ENCODE measurements around the gene RAB3B. TPM values are rescaled to one million over a fixed set of nuclear protein-coding genes. Genes with fewer than 3 reads are reported as not detected.
A peak's percentile ranks its signal among the peaks of the same experiment; 100 is the strongest.

Gene RAB3B
- polyA plus RNA-seq, 6 donors from 2014 or later, result not detected

- ATAC-seq (ENCODE audit: low read depth in 2 of 2) (no peak), DNase-seq (no peak)
- Mint-ChIP-seq H3K27ac (peak overlapping the region in 1 of 6 donors; percentile 8), H3K9me3 (no peaks in the 10 kb centered on the region), H3K4me1 (no peaks in the 10 kb centered on the region), H3K27me3 (peaks cover 38 to 49% (median 47%) of the 10 kb centered on the region in 3 donors), H3K4me3 (no peak overlapping the region), H3K36me3 (no peaks in the 10 kb centered on the region)
Measured at GRCh38 chr1:51916587-51917405, 73.7 kb downstream of the RAB3B start.

- Mint-ChIP-seq H3K4me3 (no peak overlapping the region), H3K36me3 (no peaks in the 10 kb centered on the region), H3K9me3 (no peaks in the 10 kb centered on the region), H3K27ac (no peak overlapping the region), H3K4me1 (no peaks in the 10 kb centered on the region), H3K27me3 (peaks cover 38 to 51% (median 38%) of the 10 kb centered on the region in 3 donors)
- ATAC-seq (ENCODE audit: low read depth in 2 of 2) (no peak), DNase-seq (no peak)
Measured at GRCh38 chr1:51915951-51916350, 74.5 kb downstream of the RAB3B start.

- Mint-ChIP-seq H3K4me3 (no peak overlapping the region), H3K27ac (no peak overlapping the region), H3K36me3 (no peaks in the 10 kb centered on the region), H3K9me3 (peaks cover 0 to 1% (median 0%) of the 10 kb centered on the region in 7 donors), H3K27me3 (peaks cover 18 to 30% (median 29%) of the 10 kb centered on the region in 3 donors), H3K4me1 (peaks cover 7 to 11% (median 7%) of the 10 kb centered on the region in 3 donors)
- ATAC-seq (ENCODE audit: low read depth in 2 of 2) (no peak), DNase-seq (no peak)
Measured at GRCh38 chr1:51912881-51913280, 77.6 kb downstream of the RAB3B start.

GRCh38 chr1:51910221-51911000 lies 80.1 kb downstream of the RAB3B start:
- H3K27me3 Mint-ChIP-seq, result peaks cover 17 to 34% (median 24%) of the 10 kb centered on the region in 3 donors
- H3K4me3 Mint-ChIP-seq, result no peak overlapping the region
- peaks cover 0 to 6% (median 4%) of the 10 kb centered on the region in 7 donors for H3K9me3 Mint-ChIP-seq
- ATAC-seq (ENCODE audit: low read depth in 2 of 2) (no peak), DNase-seq (no peak)
- peak overlapping the region in 1 of 6 donors; percentile 61 for H3K27ac Mint-ChIP-seq
- H3K4me1 Mint-ChIP-seq, result peaks cover 15 to 20% (median 17%) of the 10 kb centered on the region in 3 donors
- H3K36me3 Mint-ChIP-seq, result peaks cover 0 to 8% of the 10 kb centered on the region in 2 donors

- peaks cover 15 to 20% (median 17%) of the 10 kb centered on the region in 3 donors for H3K4me1 Mint-ChIP-seq
- peak overlapping the region in 4 of 6 donors; percentile 9 to 84 (median 33) for H3K27ac Mint-ChIP-seq
- H3K27me3 Mint-ChIP-seq, result peaks cover 14 to 34% (median 15%) of the 10 kb centered on the region in 3 donors
- H3K9me3 Mint-ChIP-seq, result peaks cover 0 to 6% (median 4%) of the 10 kb centered on the region in 7 donors
- no peak overlapping the region for H3K4me3 Mint-ChIP-seq
- ATAC-seq (ENCODE audit: low read depth in 2 of 2), result peak; percentile 64 to 81
- H3K36me3 Mint-ChIP-seq, result peaks cover 0 to 8% of the 10 kb centered on the region in 2 donors
- peak; percentile 16 for DNase-seq
Measured at GRCh38 chr1:51908499-51908898, 82.0 kb downstream of the RAB3B start.

- Mint-ChIP-seq H3K27ac (peak overlapping the region in 4 of 6 donors; percentile 40 to 88 (median 83)), H3K36me3 (peaks cover 0 to 8% of the 10 kb centered on the region in 2 donors), H3K9me3 (peaks cover 0 to 6% (median 4%) of the 10 kb centered on the region in 7 donors), H3K27me3 (peaks cover 11 to 28% (median 17%) of the 10 kb centered on the region in 3 donors), H3K4me3 (peak overlapping the region in 2 of 8 donors; percentile 41 to 72), H3K4me1 (peaks cover 15 to 20% (median 17%) of the 10 kb centered on the region in 3 donors)
- no peak for DNase-seq
- ATAC-seq (ENCODE audit: low read depth in 2 of 2), result peak in 1 of 2 donors; percentile 21
Measured at GRCh38 chr1:51907079-51907702, 83.3 kb downstream of the RAB3B start.

DNA sequence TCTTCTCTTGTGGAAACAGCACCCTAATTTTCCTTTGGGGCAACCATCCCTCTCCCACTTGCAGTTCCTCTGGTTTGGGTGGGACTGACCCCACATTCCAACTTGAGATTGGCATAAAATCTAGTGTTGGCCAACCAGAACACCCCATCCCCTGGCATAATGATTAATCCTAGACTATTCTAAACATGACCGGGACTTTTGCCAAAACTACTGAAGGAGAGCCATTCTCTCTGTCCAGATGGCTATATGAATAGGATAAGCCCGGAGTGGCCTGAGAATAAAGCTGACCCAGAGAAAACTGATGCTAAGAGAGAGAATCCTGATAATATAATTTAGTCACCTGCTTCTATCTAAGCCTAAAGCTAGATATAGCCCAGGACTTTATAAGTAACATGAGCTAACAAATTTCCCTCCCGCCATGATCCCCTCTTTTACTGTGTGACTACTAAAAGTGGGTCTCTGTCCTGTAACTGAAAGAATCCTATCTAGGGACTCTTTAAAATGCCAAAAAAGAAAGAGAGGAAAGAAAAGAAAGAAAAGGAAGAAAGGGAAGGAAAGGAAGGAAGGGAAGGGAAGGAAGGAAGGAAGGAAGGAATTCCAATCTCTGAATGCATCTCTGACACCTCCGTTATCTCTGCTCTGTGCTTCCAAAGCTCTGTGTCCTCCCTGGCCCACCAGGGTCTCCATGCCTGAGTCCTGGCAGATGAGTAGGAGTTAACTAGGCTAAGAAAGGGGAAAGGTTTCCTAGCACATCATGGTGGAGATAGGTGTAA lies 84.0 kb downstream of the RAB3B start:
- Mint-ChIP-seq H3K4me1 (peaks cover 15 to 20% (median 17%) of the 10 kb centered on the region in 3 donors), H3K27me3 (peaks cover 7 to 22% (median 16%) of the 10 kb centered on the region in 3 donors), H3K27ac (peak overlapping the region; percentile 54 to 95 (median 87)), H3K9me3 (peaks cover 0 to 6% (median 4%) of the 10 kb centered on the region in 7 donors), H3K36me3 (peaks cover 0 to 8% of the 10 kb centered on the region in 2 donors), H3K4me3 (peak overlapping the region in 2 of 8 donors; percentile 22 to 47)
- ATAC-seq (ENCODE audit: low read depth in 2 of 2) (no peak), DNase-seq (no peak)

DNA sequence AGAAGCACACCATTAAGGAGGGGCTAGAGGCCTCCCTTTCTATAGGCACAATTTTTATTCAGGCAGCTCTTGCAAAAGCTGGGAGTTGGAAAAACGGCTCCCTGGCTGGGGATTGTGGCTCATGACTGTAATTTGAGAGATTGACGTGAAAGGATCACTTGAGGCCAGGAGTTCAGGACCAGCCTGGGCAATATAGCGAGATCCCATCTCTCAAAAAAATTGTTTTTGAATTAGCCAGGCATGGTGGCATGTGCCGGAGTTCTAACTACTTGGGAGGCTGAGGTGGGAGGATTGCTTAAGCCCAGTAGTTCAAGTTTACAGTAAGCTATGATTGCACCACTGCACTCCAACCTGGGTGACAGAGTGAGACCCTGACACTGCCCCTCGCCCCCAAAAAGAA lies 88.0 kb downstream of the RAB3B start:
- H3K4me1 Mint-ChIP-seq, result peaks cover 4 to 9% (median 6%) of the 10 kb centered on the region in 3 donors
- no peak overlapping the region for H3K4me3 Mint-ChIP-seq
- DNase-seq, result no peak
- H3K36me3 Mint-ChIP-seq, result peaks cover 0 to 8% of the 10 kb centered on the region in 2 donors
- no peak overlapping the region for H3K27ac Mint-ChIP-seq
- H3K27me3 Mint-ChIP-seq, result peaks cover 23 to 42% (median 32%) of the 10 kb centered on the region in 3 donors
- ATAC-seq (ENCODE audit: low read depth in 2 of 2), result no peak
- H3K9me3 Mint-ChIP-seq, result peaks cover 0 to 6% (median 2%) of the 10 kb centered on the region in 7 donors

- Mint-ChIP-seq H3K27ac (no peak overlapping the region), H3K4me3 (no peak overlapping the region), H3K4me1 (no peaks in the 10 kb centered on the region), H3K27me3 (peaks cover 29 to 47% (median 39%) of the 10 kb centered on the region in 3 donors), H3K36me3 (no peaks in the 10 kb centered on the region), H3K9me3 (no peaks in the 10 kb centered on the region)
- no peak for ATAC-seq (ENCODE audit: low read depth in 2 of 2)
- DNase-seq, result no peak
Measured at GRCh38 chr1:51901151-51901550, 89.3 kb downstream of the RAB3B start.

- no peak overlapping the region for H3K4me3 Mint-ChIP-seq
- H3K9me3 Mint-ChIP-seq, result peaks cover 0 to 1% (median 0%) of the 10 kb centered on the region in 7 donors
- DNase-seq (no peak), ATAC-seq (ENCODE audit: low read depth in 2 of 2) (no peak)
- H3K4me1 Mint-ChIP-seq, result no peaks in the 10 kb centered on the region
- H3K36me3 Mint-ChIP-seq, result no peaks in the 10 kb centered on the region
- H3K27ac Mint-ChIP-seq, result no peak overlapping the region
- peaks cover 40 to 60% (median 52%) of the 10 kb centered on the region in 3 donors for H3K27me3 Mint-ChIP-seq
Measured at GRCh38 chr1:51899022-51899421, 91.5 kb downstream of the RAB3B start.

DNA sequence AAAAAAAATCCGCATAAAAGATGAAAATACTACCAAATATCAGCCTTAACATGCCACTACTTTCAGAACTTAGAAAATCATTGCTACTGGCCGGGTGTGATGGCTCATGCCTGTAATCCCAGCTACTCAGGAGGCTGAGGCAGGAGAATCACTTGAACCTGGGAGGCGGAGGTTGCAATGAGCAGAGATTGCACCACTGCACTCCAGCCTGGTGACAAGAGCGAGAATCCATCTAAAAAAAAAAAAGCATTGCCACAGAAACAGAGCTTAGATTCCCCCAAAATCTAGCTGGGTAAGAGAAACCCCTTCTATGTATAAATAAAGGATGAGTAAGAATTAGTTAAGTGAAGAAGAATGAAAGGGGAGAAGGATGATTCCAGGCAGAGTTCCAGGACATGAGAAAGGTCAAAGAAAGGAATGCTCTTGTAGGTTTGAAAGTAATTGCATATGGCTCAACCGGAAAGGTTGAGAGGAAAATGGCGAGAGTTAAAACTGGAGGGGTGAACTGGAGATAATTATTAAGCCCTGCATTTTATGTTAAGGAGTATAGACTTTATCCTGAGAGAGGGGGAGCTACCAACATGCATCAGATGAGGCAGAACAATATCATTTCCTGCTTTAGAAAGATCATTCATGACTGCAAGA lies 92.3 kb downstream of the RAB3B start:
- peaks cover 42 to 60% (median 60%) of the 10 kb centered on the region in 3 donors for H3K27me3 Mint-ChIP-seq
- no peaks in the 10 kb centered on the region for H3K4me1 Mint-ChIP-seq
- ATAC-seq (ENCODE audit: low read depth in 2 of 2), result no peak
- H3K9me3 Mint-ChIP-seq, result peaks cover 0 to 1% (median 0%) of the 10 kb centered on the region in 7 donors
- H3K4me3 Mint-ChIP-seq, result no peak overlapping the region
- no peaks in the 10 kb centered on the region for H3K36me3 Mint-ChIP-seq
- H3K27ac Mint-ChIP-seq, result no peak overlapping the region
- no peak for DNase-seq

GRCh38 chr1:51897699-51898031 lies 92.8 kb downstream of the RAB3B start:
- Mint-ChIP-seq H3K27me3 (peaks cover 44 to 65% (median 60%) of the 10 kb centered on the region in 3 donors), H3K4me3 (no peak overlapping the region), H3K27ac (no peak overlapping the region), H3K9me3 (peaks cover 0 to 1% (median 0%) of the 10 kb centered on the region in 7 donors), H3K4me1 (no peaks in the 10 kb centered on the region), H3K36me3 (no peaks in the 10 kb centered on the region)
- no peak for ATAC-seq (ENCODE audit: low read depth in 2 of 2)
- DNase-seq, result no peak

Data from naive B cell (primary cell).